HepG2 (cell line): ENCODE data around the gene MDP1. TPM values are rescaled to one million over a fixed set of nuclear protein-coding genes. Genes with fewer than 3 reads are reported as not detected.

Source experiments
- BORCS8-MEF2B ChIP-seq: sonication (generic); formaldehyde crosslinking; IDR thresholded peaks from 2 replicates; pipeline ENCODE4 v1.8.0; 2022; ENCODE audit warnings: mild to moderate bottlenecking, missing genetic modification reagents
- ESRRA ChIP-seq: sonication (generic); formaldehyde crosslinking; IDR thresholded peaks from 2 replicates; pipeline ENCODE4 v1.5.1; 2020; ENCODE audit warnings: mild to moderate bottlenecking, low read depth, missing genetic modification reagents
- GPN1 ChIP-seq: sonication (generic); formaldehyde crosslinking; IDR thresholded peaks from 2 replicates; pipeline ENCODE4 v1.5.1; 2020; ENCODE audit warnings: missing genetic modification reagents, borderline replicate concordance
- GRHL1 ChIP-seq: sonication (generic); formaldehyde crosslinking; conservative IDR thresholded peaks from 2 replicates; pipeline ENCODE4 v1.8.0; 2022; ENCODE audit warnings: missing genetic modification reagents
- HOXD1 ChIP-seq: sonication (generic); formaldehyde crosslinking; IDR thresholded peaks from 2 replicates; pipeline ENCODE4 v1.5.0; 2020; ENCODE audit warnings: missing genetic modification reagents
- JUND ChIP-seq: sonication (generic); formaldehyde crosslinking; IDR thresholded peaks from 2 replicates; pipeline ENCODE4 v1.8.0; 2022; ENCODE audit warnings: mild to moderate bottlenecking, missing genetic modification reagents
- KLF12 ChIP-seq: sonication (generic); formaldehyde crosslinking; IDR thresholded peaks from 2 replicates; pipeline ENCODE4 v1.4.0; 2020; ENCODE audit warnings: missing genetic modification reagents, borderline replicate concordance
- MBNL3 ChIP-seq: fragments of 250-450 bp; sonication (Bioruptor Pico); conservative IDR thresholded peaks from 2 replicates; pipeline ENCODE4 v1.8.0; 2022; ENCODE audit warnings: mild to moderate bottlenecking, inconsistent platforms
- MEF2D ChIP-seq: sonication (generic); formaldehyde crosslinking; IDR thresholded peaks from 2 replicates; pipeline ENCODE4 v1.5.1; 2020; ENCODE audit warnings: mild to moderate bottlenecking, missing genetic modification reagents
- MEIS1 ChIP-seq: sonication (generic); formaldehyde crosslinking; IDR thresholded peaks from 2 replicates; pipeline ENCODE4 v1.9.0; 2021; ENCODE audit warnings: mild to moderate bottlenecking, missing genetic modification reagents, moderate library complexity, borderline replicate concordance
- NKX3-1 ChIP-seq: sonication (generic); formaldehyde crosslinking; IDR thresholded peaks from 2 replicates; pipeline ENCODE4 v1.5.0; 2020; ENCODE audit warnings: missing genetic modification reagents
- POLR2A ChIP-seq, 2 experiments: IDR thresholded peaks; 2 replicates each; pipeline ENCODE4 v1.6.1; 2011; ENCODE audit warnings: low read depth in 2 of 2, low read length in 2 of 2, mild to moderate bottlenecking in 1 of 2, moderate library complexity in 1 of 2; ENCODE audit not compliant: insufficient read depth in 1 of 2
- SATB2 ChIP-seq: sonication (generic); formaldehyde crosslinking; IDR thresholded peaks from 2 replicates; pipeline ENCODE4 v1.5.0; 2020; ENCODE audit warnings: missing genetic modification reagents
- SMC3 ChIP-seq: IDR thresholded peaks from 2 replicates; pipeline ENCODE4 v1.6.1; 2011; ENCODE audit warnings: low read length, improper control_type of control experiment
- SMYD3 ChIP-seq: sonication (generic); formaldehyde crosslinking; IDR thresholded peaks from 2 replicates; pipeline ENCODE4 v1.8.1; 2023; ENCODE audit warnings: mild to moderate bottlenecking, missing genetic modification reagents
- SNRNP70 ChIP-seq: fragments of 200-400 bp; formaldehyde crosslinking; IDR thresholded peaks from 2 replicates; pipeline ENCODE4 v1.6.1; 2017; ENCODE audit warnings: mild to moderate bottlenecking, low read depth, low read length, moderate library complexity
- SUZ12 ChIP-seq: fragments of 150-350 bp; IDR thresholded peaks from 2 replicates; pipeline ENCODE4 v1.6.1; 2014; ENCODE audit warnings: low read depth, low read length
- ZFP36 ChIP-seq: fragments of 150-350 bp; IDR thresholded peaks from 2 replicates; pipeline ENCODE4 v1.6.1; 2018; ENCODE audit warnings: borderline replicate concordance, low read length, low read depth; ENCODE audit not compliant: partially characterized antibody
- ZNF101 ChIP-seq: sonication (generic); formaldehyde crosslinking; IDR thresholded peaks from 2 replicates; pipeline ENCODE4 v1.4.0; 2020; ENCODE audit warnings: mild to moderate bottlenecking, low read depth, missing genetic modification reagents, borderline replicate concordance
- ZNF143 ChIP-seq: sonication (generic); formaldehyde crosslinking; IDR thresholded peaks from 2 replicates; pipeline ENCODE4 v1.4.0; 2020; ENCODE audit warnings: missing genetic modification reagents
- ZNF263 ChIP-seq: sonication (generic); formaldehyde crosslinking; IDR thresholded peaks from 2 replicates; pipeline ENCODE4 v1.4.0; 2020; ENCODE audit warnings: missing genetic modification reagents
- ZNF329 ChIP-seq: sonication (generic); formaldehyde crosslinking; IDR thresholded peaks from 2 replicates; pipeline ENCODE4 v1.9.0; 2021; ENCODE audit warnings: low read depth, mild to moderate bottlenecking, missing genetic modification reagents
- ZNF362 ChIP-seq: sonication (generic); formaldehyde crosslinking; IDR thresholded peaks from 2 replicates; pipeline ENCODE4 v1.4.0; 2020; ENCODE audit warnings: missing genetic modification reagents, mild to moderate bottlenecking, borderline replicate concordance
- ZNF589 ChIP-seq: sonication (generic); formaldehyde crosslinking; conservative IDR thresholded peaks from 2 replicates; pipeline ENCODE4 v1.8.0; 2022; ENCODE audit warnings: mild to moderate bottlenecking, moderate library complexity, missing genetic modification reagents
- ZNF703 ChIP-seq: sonication (generic); formaldehyde crosslinking; IDR thresholded peaks from 2 replicates; pipeline ENCODE4 v1.5.1; 2020; ENCODE audit warnings: missing genetic modification reagents, mild to moderate bottlenecking, moderate library complexity, borderline replicate concordance
- ZNF713 ChIP-seq: sonication (generic); formaldehyde crosslinking; IDR thresholded peaks from 2 replicates; pipeline ENCODE4 v1.4.0; 2020; ENCODE audit warnings: mild to moderate bottlenecking, missing genetic modification reagents
- ZSCAN30 ChIP-seq: sonication (generic); formaldehyde crosslinking; IDR thresholded peaks from 2 replicates; pipeline ENCODE4 v1.5.0; 2020; ENCODE audit warnings: mild to moderate bottlenecking, missing genetic modification reagents
- polyA plus RNA-seq, 8 experiments: library from polyadenylated mRNA; depleted of rRNA in 3 of 8; stranded (reverse) in 7 of 8; unstranded in 1 of 8; fragments of >200 nt; fragmentation: Illumina TruSeq in 4 of 8; extraction: Trizol in 4 of 8; gene quantifications; 2 replicates each; pipeline versions ENCODE4 v1.2.1 to v1.2.3, GENCODE V29; 2011 to 2016; ENCODE audit warnings: low read depth in 4 of 8, missing spikeins in 1 of 8, mixed read lengths in 1 of 8; ENCODE audit not compliant: insufficient read depth in 1 of 8
- total RNA-seq, 5 experiments: library from RNA; depleted of rRNA; stranded (reverse); fragments of >200 nt; fragmentation: Illumina TruSeq; extraction: Trizol; gene quantifications; 2 replicates each; pipeline ENCODE4 v1.2.3, GENCODE V29; 2016; ENCODE audit warnings: low read depth in 1 of 5

The MDP1 gene
- total and polyA plus RNA-seq, 2 of the 13 experiments (the other 11 are each of a cell fraction or from before 2014, with no cell fraction given) = 44.1 to 48.7 TPM

GRCh38 chr14:24195186-24196070 is 20.4 kb downstream of the MDP1 start, which contains the start of gene TM9SF1 (continued):
- no peak for TF ChIP-seq SUZ12
- no peak for TF ChIP-seq ZSCAN30 (CRISPR knock-in tag)
- peak; percentile 96 for TF ChIP-seq NKX3-1 (CRISPR knock-in tag)
- TF ChIP-seq MEF2D (CRISPR knock-in tag) = peak; percentile 95
- peak; percentile 82 for TF ChIP-seq ZNF143 (CRISPR knock-in tag)
- TF ChIP-seq ZFP36 = no peak
- peak; percentile 98 for TF ChIP-seq BORCS8-MEF2B (CRISPR knock-in tag)
- TF ChIP-seq GRHL1 (CRISPR knock-in tag) = no peak
- peak; percentile 97 for TF ChIP-seq ZNF101 (CRISPR knock-in tag)
- TF ChIP-seq MEIS1 (CRISPR knock-in tag) = peak; percentile 100
- peak; percentile 80 for TF ChIP-seq HOXD1 (CRISPR knock-in tag)
- TF ChIP-seq SMC3 = no peak
- TF ChIP-seq ZNF703 = no peak
- peak; percentile 80 for TF ChIP-seq ZNF263
- peak; percentile 85 for TF ChIP-seq JUND (CRISPR knock-in tag)
- peak; percentile 99 for TF ChIP-seq KLF12 (CRISPR knock-in tag)
- peak; percentile 95 for TF ChIP-seq ESRRA
- TF ChIP-seq ZNF329 (CRISPR knock-in tag) = peak; percentile 92
- peak; percentile 100 for TF ChIP-seq ZNF713 (CRISPR knock-in tag)
- TF ChIP-seq ZNF589 (CRISPR knock-in tag) = no peak
- TF ChIP-seq SNRNP70 = no peak; the same call in 1 of the 2 replicates
- TF ChIP-seq SMYD3 (CRISPR knock-in tag) = peak; percentile 97; the same call in 1 of the 2 replicates
- peak in 1 of 2 experiments; percentile 81; a peak in 2 of 4 replicates for TF ChIP-seq POLR2A (IDR thresholded peaks at IDR 0.05; ENCODE audit: insufficient read depth in 1 of 2, low read depth in 2 of 2, low read length in 2 of 2)
- TF ChIP-seq GPN1 (CRISPR knock-in tag) = peak; percentile 45
- TF ChIP-seq ZNF362 (CRISPR knock-in tag) = peak; percentile 85
- TF ChIP-seq SATB2 = peak; percentile 79
- no peak for TF ChIP-seq MBNL3
